NB4 (cell line): ENCODE results near the gene TCEAL2.
A peak's percentile ranks its signal among the peaks of the same experiment; 100 is the strongest.
"Not testable (repeated sequence)": the region's sequence is repeated elsewhere in the genome, so short reads cannot be mapped to it uniquely, and the experiment has no call there.

ENCODE experiments used
- DNase-seq: peaks from one replicate; pipeline ENCODE4 v3.0.0; 2010; ENCODE audit warnings: low read depth
- H3K4me3 ChIP-seq: one replicate; pipeline ENCODE4 v1.5.1; 2011; ENCODE audit warnings: mild to moderate bottlenecking, low read depth, low read length, moderate library complexity
- CTCF ChIP-seq: IDR thresholded peaks from one replicate; pipeline ENCODE4 v1.5.1; 2012; ENCODE audit warnings: low read depth, low read length
- MAX ChIP-seq: IDR thresholded peaks from 2 replicates; pipeline ENCODE4 v1.6.1; 2011; ENCODE audit warnings: low read depth, low read length
- MYC ChIP-seq: IDR thresholded peaks from 2 replicates; pipeline ENCODE4 v1.6.1; 2011; ENCODE audit warnings: low read depth, low read length
- POLR2A ChIP-seq: IDR thresholded peaks from 2 replicates; pipeline ENCODE4 v1.6.1; 2011; ENCODE audit warnings: mild to moderate bottlenecking; ENCODE audit not compliant: insufficient read length; ENCODE audit errors: extremely low read depth

The TCEAL2 gene

GRCh38 chrX:102125436-102125835 lies at the start of gene TCEAL2:
TCEAL2 (plus strand) TSS chrX:102125679; CDS start chrX:102126831, 1,152 bp downstream.
- DNase-seq, H3K4me3 ChIP-seq: not testable (repeated sequence)

DNA sequence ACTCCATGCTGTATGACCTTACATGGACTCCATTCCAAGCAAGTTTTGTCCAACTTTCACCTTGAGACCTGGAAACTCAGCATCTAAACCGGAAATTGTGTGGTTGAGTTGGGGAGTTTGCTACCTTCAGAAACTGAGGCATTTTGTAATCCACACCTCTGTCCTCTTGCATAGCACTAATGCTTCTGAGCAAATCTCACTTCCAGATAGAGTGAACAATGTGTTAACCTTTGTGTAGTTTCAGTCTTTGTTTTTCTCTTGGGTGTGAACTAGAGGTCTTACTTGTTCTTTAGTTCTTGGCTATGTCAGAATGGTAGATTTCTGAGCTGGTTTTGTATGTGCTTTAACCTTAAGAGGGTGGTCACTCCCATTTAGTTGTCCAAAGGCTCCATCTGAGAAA lies 48.1 kb upstream of the TCEAL2 start:
- TF ChIP-seq POLR2A: no peak
- TF ChIP-seq MYC: no peak
- TF ChIP-seq MAX: no peak
- TF ChIP-seq CTCF: no peak
- DNase-seq: no peak
- no peak overlapping the region for H3K4me3 ChIP-seq

GRCh38 chrX:102085706-102086105 lies 39.8 kb upstream of the TCEAL2 start:
- peak; percentile 2 for DNase-seq
- TF ChIP-seq POLR2A (no peak), CTCF (no peak)
- H3K4me3 ChIP-seq: no peak overlapping the region

GRCh38 chrX:102113367-102113766 lies 12.1 kb upstream of the TCEAL2 start:
- H3K4me3 ChIP-seq: no peak overlapping the region
- TF ChIP-seq MAX: no peak
- no peak for TF ChIP-seq CTCF
- TF ChIP-seq MYC: no peak
- no peak for TF ChIP-seq POLR2A
- DNase-seq: no peak

- no peak for TF ChIP-seq POLR2A
- TF ChIP-seq CTCF: no peak
- TF ChIP-seq MYC: no peak
- TF ChIP-seq MAX: no peak
- no peak for DNase-seq
- H3K4me3 ChIP-seq: no peak overlapping the region
Measured at GRCh38 chrX:102115748-102116147, 9.7 kb upstream of the TCEAL2 start.

DNA sequence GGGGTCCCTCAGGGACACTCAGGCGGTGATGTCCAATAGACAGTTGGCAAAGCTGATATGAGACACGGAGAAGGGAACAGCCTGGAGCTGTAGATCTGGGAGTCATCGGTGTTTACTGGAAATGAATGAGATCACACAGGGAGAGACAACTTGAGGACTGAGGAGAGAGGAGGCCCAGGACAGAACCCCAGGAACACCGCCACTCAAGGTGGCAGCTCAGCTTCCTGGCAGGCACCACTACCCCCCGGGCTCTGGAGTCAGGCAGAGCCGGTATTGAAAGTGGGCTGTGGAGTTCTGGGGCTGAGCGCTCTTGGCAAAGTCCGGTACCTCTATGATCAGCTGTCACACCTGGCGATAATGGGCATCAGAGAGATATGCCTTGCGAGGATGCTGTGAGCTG lies 465 bp upstream of the TCEAL2 start:
- not testable (repeated sequence) for H3K4me3 ChIP-seq, DNase-seq

DNA sequence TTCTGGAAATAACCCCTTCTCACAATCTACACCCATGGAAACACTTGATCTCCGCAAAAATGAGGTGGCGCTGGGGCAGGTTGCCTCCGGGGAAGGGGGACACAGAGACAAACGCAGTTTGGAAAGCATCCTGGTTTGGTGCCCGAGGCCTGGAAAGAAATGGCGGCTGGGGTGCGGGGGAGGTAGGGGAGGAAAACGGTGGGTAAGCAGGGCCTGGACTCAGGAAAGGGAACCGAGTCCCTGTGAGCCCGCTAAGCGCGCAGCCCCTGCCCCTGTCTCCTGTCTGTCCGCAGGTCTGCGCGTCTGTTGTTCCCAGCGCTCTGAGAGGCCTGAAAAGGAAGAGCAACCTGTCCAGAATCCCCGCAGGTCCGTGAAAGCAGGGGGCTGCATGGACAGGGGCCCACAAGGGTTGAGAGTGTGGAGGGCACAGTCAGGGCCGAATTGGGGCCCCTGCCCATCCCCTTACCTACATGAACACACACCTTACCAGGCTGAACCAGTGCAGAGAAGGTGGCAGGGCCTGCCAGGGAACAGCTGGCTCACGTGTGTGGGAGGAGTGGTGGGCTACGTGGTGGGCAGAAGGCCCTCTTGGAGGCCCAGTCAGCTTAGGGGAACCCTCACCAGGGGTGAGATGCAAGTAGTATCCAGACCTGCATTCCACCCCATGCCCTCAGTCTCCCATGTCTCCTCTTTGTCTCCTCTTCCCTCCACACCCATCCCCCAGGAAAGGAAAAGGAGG lies 770 bp downstream of the TCEAL2 start:
- DNase-seq, H3K4me3 ChIP-seq: not testable (repeated sequence)

- no peak overlapping the region for H3K4me3 ChIP-seq
- TF ChIP-seq POLR2A (no peak), CTCF (no peak), MYC (no peak), MAX (no peak)
- no peak for DNase-seq
Measured at GRCh38 chrX:102126863-102127262, 1.4 kb downstream of the TCEAL2 start.
